OCI-LY1 (cell line): Measurements from ENCODE around the gene HJURP.
A peak's percentile ranks its signal among the peaks of the same experiment; 100 is the strongest.

ENCODE experiments used
- H2AFZ ChIP-seq: fragments of 200-600 bp; sonication (generic), shearing (Covaris generic); 2 replicates; pipeline ENCODE4 v1.6.0; 2014; ENCODE audit warnings: antibody characterized with exemption, mild to moderate bottlenecking, low read length
- H3F3A ChIP-seq: fragments of 200-600 bp; sonication (generic), shearing (Covaris generic); 2 replicates; pipeline ENCODE4 v1.6.0; 2014; ENCODE audit warnings: mild to moderate bottlenecking, antibody characterized with exemption, low read length, moderate library complexity; ENCODE audit not compliant: insufficient read depth
- H3K27ac ChIP-seq: fragments of 200-600 bp; sonication (generic); 2 replicates; pipeline ENCODE4 v1.5.1; 2014; ENCODE audit warnings: low read length, mixed run types, mild to moderate bottlenecking, low read depth; ENCODE audit not compliant: poor library complexity, severe bottlenecking
- H3K27me3 ChIP-seq: fragments of 200-600 bp; sonication (generic); 2 replicates; pipeline ENCODE4 v1.6.0; 2014; ENCODE audit warnings: antibody characterized with exemption, mild to moderate bottlenecking, low read length, moderate library complexity; ENCODE audit not compliant: insufficient read depth
- H3K36me3 ChIP-seq: fragments of 200-600 bp; sonication (generic); 2 replicates; pipeline ENCODE4 v1.6.1; 2014; ENCODE audit warnings: mild to moderate bottlenecking, antibody characterized with exemption, low read length, moderate library complexity, mixed read lengths; ENCODE audit not compliant: insufficient read depth
- H3K4me1 ChIP-seq: fragments of 200-600 bp; sonication (generic); 2 replicates; pipeline ENCODE4 v1.5.1; 2014; ENCODE audit warnings: mild to moderate bottlenecking, low read length, moderate library complexity; ENCODE audit not compliant: insufficient read depth, severe bottlenecking
- H3K4me2 ChIP-seq: fragments of 200-600 bp; sonication (generic), shearing (Covaris generic); 2 replicates; pipeline ENCODE4 v1.6.1; 2014; ENCODE audit warnings: low read length
- H3K4me3 ChIP-seq: fragments of 200-600 bp; sonication (generic); 2 replicates; pipeline ENCODE4 v1.5.1; 2014; ENCODE audit warnings: low read length, low read depth, mild to moderate bottlenecking, mixed read lengths; ENCODE audit not compliant: poor library complexity, severe bottlenecking
- H3K79me2 ChIP-seq: fragments of 200-600 bp; shearing (Covaris generic); 2 replicates; pipeline ENCODE4 v1.6.1; 2016; ENCODE audit warnings: mixed run types, low read length, mixed read lengths; ENCODE audit not compliant: insufficient read depth
- H3K9ac ChIP-seq: fragments of 200-600 bp; sonication (generic), shearing (Covaris generic); 2 replicates; pipeline ENCODE4 v1.6.1; 2014; ENCODE audit warnings: mild to moderate bottlenecking, low read length, mixed read lengths
- H3K9me2 ChIP-seq: fragments of 200-600 bp; sonication (generic), shearing (Covaris generic); 2 replicates; pipeline ENCODE4 v1.6.1; 2014; ENCODE audit warnings: low read depth, mild to moderate bottlenecking, low read length, mixed read lengths
- H3K9me3 ChIP-seq: fragments of 200-600 bp; shearing (Covaris generic); 2 replicates; pipeline ENCODE4 v1.6.1; 2014; ENCODE audit warnings: low read length, mixed read lengths
- H4K20me1 ChIP-seq: fragments of 200-600 bp; sonication (generic), shearing (Covaris generic); 2 replicates; pipeline ENCODE4 v1.6.0; 2016; ENCODE audit warnings: mild to moderate bottlenecking, low read length; ENCODE audit not compliant: insufficient read depth
- CTCF ChIP-seq: fragments of 200-600 bp; sonication (generic), shearing (Covaris generic); IDR thresholded peaks from 2 replicates; pipeline ENCODE4 v1.5.1; 2017; ENCODE audit warnings: mild to moderate bottlenecking, antibody characterized with exemption, low read length, moderate library complexity, mixed read lengths
- EZH2 ChIP-seq: fragments of 200-600 bp; sonication (generic), shearing (Covaris generic); IDR thresholded peaks from 2 replicates; pipeline ENCODE4 v1.8.0; 2017; ENCODE audit warnings: borderline replicate concordance, mixed run types, mild to moderate bottlenecking, antibody characterized with exemption, low read length, moderate library complexity, mixed read lengths

HJURP gene

GRCh38 chr2:233810385-233810784, 44.0 kb downstream of the HJURP start:
- Histone ChIP-seq H3K9me3 (no peaks in the 10 kb centered on the region), H3K9ac (no peak overlapping the region), H3F3A (no peaks in the 10 kb centered on the region), H3K4me3 (no peak overlapping the region), H3K9me2 (no peaks in the 10 kb centered on the region), H3K27me3 (no peaks in the 10 kb centered on the region), H3K36me3 (no peaks in the 10 kb centered on the region; the same call in 1 of the 2 replicates), H3K27ac (no peak overlapping the region), H3K79me2 (no peaks in the 10 kb centered on the region), H3K4me2 (no peak overlapping the region), H4K20me1 (no peaks in the 10 kb centered on the region), H2AFZ (no peak overlapping the region), H3K4me1 (no peaks in the 10 kb centered on the region)
- TF ChIP-seq EZH2 (no peak), CTCF (no peak)

- H4K20me1 ChIP-seq = no peaks in the 10 kb centered on the region
- H3K27ac ChIP-seq = no peak overlapping the region
- H3K9ac ChIP-seq = no peak overlapping the region
- H3K9me3 ChIP-seq = no peaks in the 10 kb centered on the region
- H3K79me2 ChIP-seq = no peaks in the 10 kb centered on the region
- H3K4me1 ChIP-seq = no peaks in the 10 kb centered on the region
- no peaks in the 10 kb centered on the region for H3K27me3 ChIP-seq
- no peaks in the 10 kb centered on the region for H3F3A ChIP-seq
- H3K36me3 ChIP-seq = no peaks in the 10 kb centered on the region; the same call in 1 of the 2 replicates
- TF ChIP-seq EZH2 = no peak
- H3K4me3 ChIP-seq = no peak overlapping the region
- H3K4me2 ChIP-seq = no peak overlapping the region
- H3K9me2 ChIP-seq = no peaks in the 10 kb centered on the region
- no peak overlapping the region for H2AFZ ChIP-seq
These were observed 46.1 kb downstream of the HJURP start for GRCh38 chr2:233807966-233808935.

- H3K27me3 ChIP-seq = no peaks in the 10 kb centered on the region
- H3F3A ChIP-seq = no peaks in the 10 kb centered on the region
- TF ChIP-seq EZH2 = no peak
- peak; percentile 5; the same call in 1 of the 2 replicates for TF ChIP-seq CTCF
- no peak overlapping the region for H3K4me3 ChIP-seq
- no peak overlapping the region for H3K27ac ChIP-seq
- no peak overlapping the region for H3K9ac ChIP-seq
- H3K9me3 ChIP-seq = no peaks in the 10 kb centered on the region
- no peaks in the 10 kb centered on the region for H3K79me2 ChIP-seq
- no peaks in the 10 kb centered on the region for H3K9me2 ChIP-seq
- H4K20me1 ChIP-seq = no peaks in the 10 kb centered on the region
- no peaks in the 10 kb centered on the region for H3K4me1 ChIP-seq
- no peak overlapping the region for H2AFZ ChIP-seq
- H3K36me3 ChIP-seq = no peaks in the 10 kb centered on the region; the same call in 1 of the 2 replicates
- no peak overlapping the region for H3K4me2 ChIP-seq
These were observed 47.0 kb downstream of the HJURP start for GRCh38 chr2:233807215-233807865.
